K562 (cell line): ENCODE measurements around the gene HTR3B. TPM values are rescaled to one million over a fixed set of nuclear protein-coding genes. Genes with fewer than 3 reads are reported as not detected.

ENCODE experiments used
- ATAC-seq: fragments of 200-7000 bp; cut with Tn5 transposase; 3 replicates; pipeline ENCODE4 v1.9.1; 2020; ENCODE audit warnings: moderate library complexity
- BruUV-seq: library from RNA; stranded (reverse); fragments of 400-500 nt; replicated peaks from 2 replicates; lab custom pipeline; 2021; lab: Mats Ljungman, UMichigan
- CTCF ChIA-PET: fragments of 300-600 bp; formaldehyde crosslinking; extraction: SDS; loops from one replicate; lab custom pipeline; 2021; ENCODE audit warnings: low intra/inter-chr PET ratio; lab: Yijun Ruan, JAX
- POLR2A ChIA-PET: fragments of 300-600, 350-650 bp; sonication (Branson Sonifier 250); formaldehyde crosslinking; extraction: SDS; loops from one replicate; lab custom pipeline; 2021; ENCODE audit warnings: antibody characterized with exemption, inconsistent platforms; lab: Yijun Ruan, JAX
- DNase-seq, 4 experiments: peaks; one replicate each; pipeline versions ENCODE4 v3.0.0 to v3.0.0-alpha.2; 2011 to 2018; ENCODE audit warnings: low spot score in 3 of 4, mixed read lengths in 3 of 4; ENCODE audit errors: extremely low read depth in 1 of 4
- FAIRE-seq: peaks from 2 replicates; lab custom pipeline; 2011; peaks lifted over from hg19 to GRCh38; lab: Jason Lieb, UNC
- H2AFZ ChIP-seq: 2 replicates; pipeline ENCODE4 v1.6.0; 2011; ENCODE audit warnings: low read depth, low read length, control low read depth, inconsistent platforms
- H3K27ac ChIP-seq: fragments of 200-600 bp; 3 replicates; pipeline ENCODE4 v1.8.0; 2011; ENCODE audit warnings: low read depth, mild to moderate bottlenecking, control low read depth, inconsistent platforms, low read length, moderate library complexity, mixed read lengths; ENCODE audit errors: extremely low read depth
- H3K27me3 ChIP-seq, 2 experiments: fragments of 300-600 bp in 1 of 2; 2 replicates in 1 of 2; 3 replicates in 1 of 2; pipeline versions ENCODE4 v1.6.0 to v1.8.0; 2011; ENCODE audit warnings: inconsistent platforms in 2 of 2, low read length in 2 of 2, mild to moderate bottlenecking in 1 of 2, mixed read lengths in 1 of 2, moderate library complexity in 1 of 2; ENCODE audit not compliant: control insufficient read depth in 2 of 2, insufficient read depth in 2 of 2
- H3K36me3 ChIP-seq: fragments of 300-600 bp; 3 replicates; pipeline ENCODE4 v1.8.0; 2011; ENCODE audit warnings: mild to moderate bottlenecking, low read length, inconsistent platforms; ENCODE audit not compliant: control insufficient read depth, insufficient read depth
- H3K4me1 ChIP-seq, 2 experiments: fragments of 200-600 bp in 1 of 2; replicated peaks in 1 of 2; 2 replicates in 1 of 2; 3 replicates in 1 of 2; pipeline versions ENCODE4 v1.5.1 to v1.8.0; 2011; ENCODE audit warnings: inconsistent platforms in 2 of 2, low read length in 2 of 2, mild to moderate bottlenecking in 1 of 2, mixed read lengths in 1 of 2, moderate library complexity in 1 of 2; ENCODE audit not compliant: control insufficient read depth in 2 of 2, insufficient read depth in 2 of 2
- H3K4me2 ChIP-seq: 2 replicates; pipeline ENCODE4 v1.6.1; 2011; ENCODE audit warnings: low read length, control low read depth, inconsistent platforms, mixed read lengths; ENCODE audit not compliant: insufficient read depth
- H3K4me3 ChIP-seq: fragments of 200-600 bp; sonication (generic), shearing (Covaris generic); 2 replicates; pipeline ENCODE4 v1.5.1; 2016; ENCODE audit warnings: control low read depth, inconsistent platforms
- H3K79me2 ChIP-seq: fragments of 200-600 bp; 3 replicates; pipeline ENCODE4 v1.8.0; 2011; ENCODE audit warnings: low read length, inconsistent platforms; ENCODE audit not compliant: control insufficient read depth, insufficient read depth
- H3K9ac ChIP-seq, 2 experiments: 2 replicates each; pipeline versions ENCODE4 v1.6.0 to v1.6.1; 2011; ENCODE audit warnings: low read depth in 2 of 2, low read length in 2 of 2, control low read depth in 1 of 2, inconsistent platforms in 1 of 2, mild to moderate bottlenecking in 1 of 2, mixed read lengths in 1 of 2; ENCODE audit not compliant: insufficient read depth in 1 of 2
- H3K9me1 ChIP-seq: one replicate; pipeline ENCODE4 v1.6.0; 2011; ENCODE audit warnings: inconsistent platforms, mild to moderate bottlenecking, low read length, moderate library complexity; ENCODE audit not compliant: control insufficient read depth, insufficient read depth
- H3K9me3 ChIP-seq: replicated peaks from 2 replicates; pipeline ENCODE4 v1.5.1; 2011; ENCODE audit warnings: low read depth, low read length, inconsistent platforms; ENCODE audit not compliant: control insufficient read depth, insufficient read depth
- H4K20me1 ChIP-seq: replicated peaks from 2 replicates; pipeline ENCODE4 v1.6.1; 2011; ENCODE audit warnings: low read length, inconsistent platforms, mixed read lengths; ENCODE audit not compliant: control insufficient read depth, insufficient read depth
- ARID4B ChIP-seq: sonication (generic); formaldehyde crosslinking; IDR thresholded peaks from 2 replicates; pipeline ENCODE4 v1.8.0; 2022; ENCODE audit warnings: mild to moderate bottlenecking, missing genetic modification reagents
- CBFB ChIP-seq: sonication (generic); formaldehyde crosslinking; IDR thresholded peaks from 2 replicates; pipeline ENCODE4 v1.4.0; 2020; ENCODE audit warnings: mild to moderate bottlenecking, missing genetic modification reagents
- CHD4 ChIP-seq: fragments of 200-600 bp; sonication (generic); IDR thresholded peaks from 3 replicates; pipeline ENCODE4 v1.6.1; 2012; ENCODE audit warnings: low read depth, mild to moderate bottlenecking, mixed read lengths, low read length, inconsistent platforms; ENCODE audit not compliant: insufficient read depth, insufficient replicate concordance, poor library complexity, severe bottlenecking
- CREBBP ChIP-seq: IDR thresholded peaks from one replicate; pipeline ENCODE4 v1.6.1; 2012; ENCODE audit warnings: low read depth, mild to moderate bottlenecking, control low read depth, inconsistent platforms, low read length
- E2F3 ChIP-seq: fragments of 250-450 bp; sonication (Bioruptor Pico); IDR thresholded peaks from 2 replicates; pipeline ENCODE4 v1.4.0; 2020; ENCODE audit warnings: mild to moderate bottlenecking
- EHMT2 ChIP-seq: fragments of 450-650 bp; IDR thresholded peaks from 2 replicates; pipeline ENCODE4 v1.6.1; 2018; ENCODE audit warnings: antibody characterized with exemption
- HDAC2 ChIP-seq: fragments of 450-650 bp; IDR thresholded peaks from 2 replicates; pipeline ENCODE4 v1.6.1; 2016; ENCODE audit warnings: mild to moderate bottlenecking
- HMGN3 ChIP-seq: IDR thresholded peaks from 2 replicates; pipeline ENCODE4 v1.6.1; 2011; ENCODE audit warnings: borderline replicate concordance, low read depth, mild to moderate bottlenecking, mixed read lengths, low read length; ENCODE audit not compliant: insufficient read length; ENCODE audit errors: extremely low read depth
- JUN ChIP-seq, 2 experiments: sonication (generic) in 1 of 2; formaldehyde crosslinking in 1 of 2; IDR thresholded peaks; 2 replicates each; pipeline versions ENCODE4 v1.6.1 to v1.8.0; 2012 to 2022; ENCODE audit warnings: borderline replicate concordance in 2 of 2, mild to moderate bottlenecking in 2 of 2, improper control_type of control experiment in 1 of 2, low read depth in 1 of 2, low read length in 1 of 2, missing genetic modification reagents in 1 of 2
- SIN3A ChIP-seq, 2 experiments: fragments of 150-350 bp in 1 of 2; IDR thresholded peaks; 2 replicates each; pipeline ENCODE4 v1.6.1; 2011 to 2016; ENCODE audit warnings: borderline replicate concordance in 2 of 2, low read depth in 2 of 2, low read length in 2 of 2, mild to moderate bottlenecking in 2 of 2, moderate library complexity in 2 of 2; ENCODE audit not compliant: control insufficient read depth in 1 of 2
- SREBF2 ChIP-seq: sonication (generic); formaldehyde crosslinking; IDR thresholded peaks from 2 replicates; pipeline ENCODE4 v1.4.0; 2020; ENCODE audit warnings: mild to moderate bottlenecking, missing genetic modification reagents
- ZNF75A ChIP-seq: fragments of 450-650 bp; formaldehyde crosslinking; IDR thresholded peaks from 2 replicates; pipeline ENCODE4 v1.4.0; 2020; ENCODE audit warnings: mild to moderate bottlenecking
- ZNF830 ChIP-seq: fragments of 250-450 bp; sonication (Bioruptor Pico); IDR thresholded peaks from 2 replicates; pipeline ENCODE4 v1.5.0; 2021; ENCODE audit warnings: mild to moderate bottlenecking
- WGBS: fragments of 100-300 bp; shearing (Covaris generic); methylation state at CpG from one replicate; pipeline ENCODE4 v1.1.6; 2016; ENCODE audit warnings: low coverage, mixed read lengths; ENCODE audit not compliant: insufficient coverage; ENCODE audit errors: missing lambda C conversion rate; 5-methylcytosine and 5-hydroxymethylcytosine counted together
- in situ Hi-C: fragments of 300-500 bp; cut with MboI; formaldehyde crosslinking; loops from 4 replicates; pipeline ENCODE4 v1.15.0; 2018; ENCODE audit warnings: inconsistent platforms, mixed read lengths
- intact Hi-C: fragments of 100-400 bp; cut with micrococcal nuclease; formaldehyde crosslinking; loops from 2 replicates; pipeline ENCODE4 v1.14.2; 2022
- polyA plus RNA-seq, 8 experiments: library from polyadenylated mRNA; depleted of rRNA in 4 of 8; stranded (reverse) in 5 of 8; unstranded in 3 of 8; fragments of >200 nt; fragmentation: Nextera tagmentation in 2 of 8; fragmentation: Illumina TruSeq in 1 of 8; extraction: Ambion mirVana in 2 of 8; extraction: Trizol in 1 of 8; gene quantifications; 2 replicates each; pipeline versions ENCODE4 v1.2.1 to v1.2.3, GENCODE V29; 2011 to 2014; ENCODE audit warnings: inconsistent platforms in 1 of 8, missing spikeins in 1 of 8
- total RNA-seq, 7 experiments: library from RNA; depleted of rRNA in 6 of 7; stranded (reverse); fragments of >200 nt in 6 of 7; fragmentation: Illumina TruSeq in 2 of 7; extraction: Trizol in 2 of 7; gene quantifications; 2 replicates each; pipeline versions ENCODE4 v1.2.1 to v1.2.3, GENCODE V29; 2011 to 2021; ENCODE audit warnings: low replicate concordance in 1 of 7

The HTR3B gene
- total and polyA plus RNA-seq, 9 of the 15 experiments (the other 6 are each of a cell fraction or from before 2014, with no cell fraction given) = not detected

GRCh38 chr11:113991718-113992458 lies 87.3 kb downstream of the HTR3B start:
- Histone ChIP-seq H3K9me1 (no peaks in the 10 kb centered on the region), H3K36me3 (no peaks in the 10 kb centered on the region), H3K79me2 (no peaks in the 10 kb centered on the region), H4K20me1 (peaks cover 17% of the 10 kb centered on the region; the same call in 1 of the 2 replicates), H3K4me3 (no peak overlapping the region), H3K27me3 (peaks cover 0 to 17% of the 10 kb centered on the region in 2 experiments; a peak in 3 of 5 replicates), H3K4me1 (no peaks in the 10 kb centered on the region), H3K27ac (no peak overlapping the region), H2AFZ (no peak overlapping the region), H3K9me3 (no peaks in the 10 kb centered on the region), H3K9ac (no peak overlapping the region), H3K4me2 (no peak overlapping the region)
- intact Hi-C loops = loop anchor here (5.0 to 10.0 kb wide), 3 partner anchors 95 to 770 kb away; no protein-coding TSS in a partner anchor
- WGBS = under 1% methylated on average over 7 of the region's 7 CpGs
- ChIA-PET POLR2A (no interaction called here), CTCF (no interaction called here)
- no TSS peak for BruUV-seq
- TF ChIP-seq HMGN3 = no peak
- no peak for TF ChIP-seq ZNF75A (CRISPR knock-in tag)
- no peak for TF ChIP-seq JUN (IDR thresholded peaks at IDR 0.05; ENCODE audit: borderline replicate concordance, low read depth, low read length)
- no peak for TF ChIP-seq JUN (CRISPR knock-in tag; IDR thresholded peaks at IDR 0.05; ENCODE audit: borderline replicate concordance)
- TF ChIP-seq CBFB (CRISPR knock-in tag) = no peak
- TF ChIP-seq ZNF830 (CRISPR knock-in tag) = no peak
- TF ChIP-seq E2F3 (CRISPR knock-in tag) = no peak
- no peak for TF ChIP-seq CHD4
- TF ChIP-seq CREBBP = no peak
- no peak for TF ChIP-seq EHMT2
- no peak for TF ChIP-seq HDAC2
- no peak for TF ChIP-seq SIN3A (IDR thresholded peaks at IDR 0.05; ENCODE audit: borderline replicate concordance in 2 of 2, control insufficient read depth in 1 of 2, low read depth in 2 of 2, low read length in 2 of 2)
- no peak for TF ChIP-seq ARID4B (CRISPR knock-in tag)
- TF ChIP-seq SREBF2 (CRISPR knock-in tag) = no peak
- no peak for DNase-seq
- FAIRE-seq = no peak
- in situ Hi-C loops = no loop called here
- no peak for ATAC-seq
